ENCODE data around the gene CNTN1. TPM values are rescaled to one million over a fixed set of nuclear protein-coding genes. Genes with fewer than 3 reads are reported as not detected.

Gene CNTN1
- total and polyA plus RNA-seq, 2 of the 8 experiments (the other 6 are each of a cell fraction or from before 2014, with no cell fraction given): 7.2 to 21.8 TPM

- POLR2A ChIA-PET (ENCODE audit: partially characterized antibody): no interaction called here
- H3K9ac ChIP-seq (replicated peaks in 1 of 4; ENCODE audit: extremely low read depth in 1 of 4, low read depth in 3 of 4, low read length in 3 of 4): no peak overlapping the region
- no peak overlapping the region for H4K8ac ChIP-seq (ENCODE audit: extremely low read depth, insufficient read depth, low read length)
- H3K23me2 ChIP-seq (ENCODE audit: low read depth, low read length): no peaks in the 10 kb centered on the region
- no peaks in the 10 kb centered on the region; a peak in 1 of 7 replicates for H3K4me1 ChIP-seq (replicated peaks in 1 of 4; ENCODE audit: control insufficient read depth in 3 of 4, insufficient read depth in 4 of 4, low read length in 3 of 4)
- DNase-seq (ENCODE audit: low read depth in 1 of 2, low spot score in 2 of 2) (no peak), FAIRE-seq (no peak)
- no peak overlapping the region for H3K4me2 ChIP-seq (ENCODE audit: insufficient read depth in 1 of 2, low read depth in 2 of 2, low read length in 2 of 2)
- 87% methylated on average over 2 of the region's 2 CpGs; no CpG with 5 or more reads in 1 of the 2 experiments for WGBS, 2 experiments (ENCODE audit: extremely low coverage in 1 of 2, insufficient coverage in 1 of 2, insufficient read length in 1 of 2, insufficient replicate concordance in 2 of 2, low coverage in 1 of 2, low lambda C conversion rate in 2 of 2, missing lambda C conversion rate in 1 of 2)
- no peaks in the 10 kb centered on the region for H3K9me3 ChIP-seq (ENCODE audit: insufficient read depth in 2 of 2, low read depth in 1 of 2, low read length in 1 of 2)
- no peak overlapping the region for H2BK20ac ChIP-seq (ENCODE audit: low read length)
- H2BK12ac ChIP-seq (ENCODE audit: low read depth, low read length): no peak overlapping the region
- H4K91ac ChIP-seq (replicated peaks; ENCODE audit: insufficient read length, low read length): no peak overlapping the region
- H2AK5ac ChIP-seq (ENCODE audit: low read depth, low read length): no peak overlapping the region
- H3K79me1 ChIP-seq (ENCODE audit: low read depth, low read length): no peaks in the 10 kb centered on the region
- no peak overlapping the region for H3K14ac ChIP-seq (ENCODE audit: insufficient read length)
- H2BK120ac ChIP-seq (replicated peaks; ENCODE audit: low read depth, low read length): no peak overlapping the region
- no peaks in the 10 kb centered on the region for H4K20me1 ChIP-seq (replicated peaks in 1 of 2; ENCODE audit: control insufficient read depth in 1 of 2, insufficient read depth in 2 of 2, low read length in 2 of 2)
- no peaks in the 10 kb centered on the region for H3K27me3 ChIP-seq (replicated peaks in 1 of 4; ENCODE audit: control insufficient read depth in 3 of 4, extremely low read depth in 1 of 4, insufficient read depth in 3 of 4, low read length in 3 of 4)
- no peak overlapping the region for H2BK5ac ChIP-seq (ENCODE audit: low read depth, low read length)
- H3K18ac ChIP-seq (ENCODE audit: extremely low read depth, low read length): no peak overlapping the region
- no peak overlapping the region for H3K56ac ChIP-seq (replicated peaks; ENCODE audit: insufficient read length, low read depth, low read length)
- H3K23ac ChIP-seq (ENCODE audit: insufficient read length): no peak overlapping the region
- H4K5ac ChIP-seq (ENCODE audit: insufficient read length, low read depth, low read length): no peak overlapping the region
- H3K4ac ChIP-seq (replicated peaks; ENCODE audit: insufficient read length, low read depth, low read length): no peak overlapping the region
- no peaks in the 10 kb centered on the region for H3K36me3 ChIP-seq (ENCODE audit: control insufficient read depth in 2 of 4, insufficient read depth in 4 of 4, low read length in 3 of 4)
- CTCF ChIA-PET (ENCODE audit: partially characterized antibody): no interaction called here
- H2BK15ac ChIP-seq (ENCODE audit: low read length): no peak overlapping the region
- H2AFZ ChIP-seq (ENCODE audit: low read length): no peak overlapping the region
- H3K27ac ChIP-seq (ENCODE audit: low read depth, low read length): no peak overlapping the region
- H3K79me2 ChIP-seq (ENCODE audit: control insufficient read depth in 1 of 2, insufficient read depth in 2 of 2, low read length in 2 of 2): no peaks in the 10 kb centered on the region
- H3K4me3 ChIP-seq (ENCODE audit: extremely low read depth in 1 of 4, insufficient read depth in 2 of 4, low read depth in 3 of 4, low read length in 4 of 4): no peak overlapping the region
- TF ChIP-seq CHD1 (IDR thresholded peaks at IDR 0.05; ENCODE audit: low read depth, low read length) (no peak), ZNF274 (IDR thresholded peaks at IDR 0.05; ENCODE audit: borderline replicate concordance, extremely low read depth, low read length) (no peak), CEBPB (IDR thresholded peaks at IDR 0.05; ENCODE audit: low read depth, low read length) (no peak), ASH2L (IDR thresholded peaks at IDR 0.05; ENCODE audit: low read length) (no peak), SP2 (IDR thresholded peaks at IDR 0.05; ENCODE audit: low read length) (no peak), SIX5 (IDR thresholded peaks at IDR 0.05; ENCODE audit: low read depth, low read length) (no peak), CBX8 (IDR thresholded peaks at IDR 0.05; ENCODE audit: borderline replicate concordance, low read depth, low read length) (no peak), SIRT6 (IDR thresholded peaks at IDR 0.05; ENCODE audit: low read length) (no peak), ATF2 (IDR thresholded peaks at IDR 0.05; ENCODE audit: low read length) (no peak), HDAC2 (IDR thresholded peaks at IDR 0.05; ENCODE audit: borderline replicate concordance in 1 of 2, low read depth in 2 of 2, low read length in 2 of 2) (no peak), SP4 (IDR thresholded peaks at IDR 0.05; ENCODE audit: low read length) (no peak), TAF1 (IDR thresholded peaks at IDR 0.05; ENCODE audit: low read depth, low read length) (no peak), CREB1 (IDR thresholded peaks at IDR 0.05) (no peak), SP1 (IDR thresholded peaks at IDR 0.05; ENCODE audit: low read depth, low read length) (no peak)
Measured at GRCh38 chr12:40775661-40776060, 83.4 kb downstream of the CNTN1 start.

Data from H1 (cell line).